H1 (cell line): ENCODE results near the gene CAMK2A.

Experiments used
- CTCF ChIP-seq, 3 experiments: IDR thresholded peaks; 1 replicate in 2 of 3; 2 replicates in 1 of 3; pipeline versions ENCODE4 v1.5.1 to v1.6.1; 2011; ENCODE audit warnings: low read length in 3 of 3, mild to moderate bottlenecking in 3 of 3, inconsistent platforms in 2 of 3, low read depth in 1 of 3, moderate library complexity in 1 of 3; ENCODE audit not compliant: insufficient read depth in 1 of 3; ENCODE audit errors: control extremely low read depth in 1 of 3
- EP300 ChIP-seq, 2 experiments: IDR thresholded peaks; 1 replicate in 1 of 2; 2 replicates in 1 of 2; pipeline ENCODE4 v1.6.1; 2011 to 2012; ENCODE audit warnings: low read depth in 2 of 2, low read length in 2 of 2, mild to moderate bottlenecking in 2 of 2, borderline replicate concordance in 1 of 2, inconsistent platforms in 1 of 2, moderate library complexity in 1 of 2
- EZH2 ChIP-seq: fragments of 200-600 bp; sonication (generic); IDR thresholded peaks from 2 replicates; pipeline ENCODE4 v1.7.1; 2012; ENCODE audit warnings: low read depth, mild to moderate bottlenecking, moderate library complexity, low read length, inconsistent platforms; ENCODE audit not compliant: severe bottlenecking
- POLR2A ChIP-seq, 2 experiments: IDR thresholded peaks; 1 replicate in 1 of 2; 2 replicates in 1 of 2; pipeline ENCODE4 v1.6.1; 2011; ENCODE audit warnings: low read depth in 2 of 2, low read length in 2 of 2, mild to moderate bottlenecking in 2 of 2; ENCODE audit errors: control extremely low read depth in 1 of 2
- SRF ChIP-seq: IDR thresholded peaks from 2 replicates; pipeline ENCODE4 v1.6.1; 2011; ENCODE audit warnings: mild to moderate bottlenecking, low read depth, low read length, moderate library complexity

GRCh38 chr5:150217038-150217437, 72.5 kb downstream of the CAMK2A start:
- TF ChIP-seq SRF = no peak
- no peak for TF ChIP-seq EZH2
- TF ChIP-seq CTCF (IDR thresholded peaks at IDR 0.05; ENCODE audit: control extremely low read depth in 1 of 3, insufficient read depth in 1 of 3, low read depth in 1 of 3, low read length in 3 of 3) = no peak
- TF ChIP-seq EP300 (IDR thresholded peaks at IDR 0.05; ENCODE audit: borderline replicate concordance in 1 of 2, low read depth in 2 of 2, low read length in 2 of 2) = no peak
- TF ChIP-seq POLR2A (IDR thresholded peaks at IDR 0.05; ENCODE audit: control extremely low read depth in 1 of 2, low read depth in 2 of 2, low read length in 2 of 2) = no peak
